Heart left ventricle (tissue), 13 donors: ENCODE data around the gene ANKS3.

ENCODE experiments used
- CTCF ChIP-seq, 12 donors: fragments of 200-600 bp; sonication (generic) in 4 of 12; IDR thresholded peaks; one replicate each; pipeline versions ENCODE4 v1.5.0 to v1.8.0; 2018 to 2022; ENCODE audit warnings: antibody characterized with exemption in 12 of 12, mild to moderate bottlenecking in 5 of 12
- POLR2A ChIP-seq, 2 donors: fragments of 450-650 bp; IDR thresholded peaks; one replicate each; pipeline ENCODE4 v1.6.1; 2017; ENCODE audit warnings: antibody characterized with exemption in 2 of 2, mild to moderate bottlenecking in 2 of 2, moderate library complexity in 2 of 2
- donor health status: ischemic (EF 13 %, LVEDD 7.1; RV severe dilation, severe dysfunction).
- donor health status: DM: no; HTN: yes; CAD: no.
- donor health status: DM: no; HTN: no; CAD: no.
- donor health status: ischemic (EF 25% LVEDD 6.9; RV normal size, moderate dysfunction).
- donor health status: ischemic (EF 25% LVEDD 5.7; RV mildly dilated, moderate dysfunction).
- donor health status: ischemic (EF 35%, LVEDD 5.7; RV mildly dilated, moderate dysfunction).
- donor health status: nonischemic (EF 11% LVEDD 7.7; RV severe dilation, severe dysfunction).
- donor health status: DM: yes; HTN: yes; CAD: no.
- donor health status: PGD.
- donor health status: ischemic (EF 29% LVEDD 5.4; RV normal size, mild dysfunction).
- donor health status: nonischemic (EF 23%, LVEDD 6.1; RV moderate dilation, normal function).

DNA sequence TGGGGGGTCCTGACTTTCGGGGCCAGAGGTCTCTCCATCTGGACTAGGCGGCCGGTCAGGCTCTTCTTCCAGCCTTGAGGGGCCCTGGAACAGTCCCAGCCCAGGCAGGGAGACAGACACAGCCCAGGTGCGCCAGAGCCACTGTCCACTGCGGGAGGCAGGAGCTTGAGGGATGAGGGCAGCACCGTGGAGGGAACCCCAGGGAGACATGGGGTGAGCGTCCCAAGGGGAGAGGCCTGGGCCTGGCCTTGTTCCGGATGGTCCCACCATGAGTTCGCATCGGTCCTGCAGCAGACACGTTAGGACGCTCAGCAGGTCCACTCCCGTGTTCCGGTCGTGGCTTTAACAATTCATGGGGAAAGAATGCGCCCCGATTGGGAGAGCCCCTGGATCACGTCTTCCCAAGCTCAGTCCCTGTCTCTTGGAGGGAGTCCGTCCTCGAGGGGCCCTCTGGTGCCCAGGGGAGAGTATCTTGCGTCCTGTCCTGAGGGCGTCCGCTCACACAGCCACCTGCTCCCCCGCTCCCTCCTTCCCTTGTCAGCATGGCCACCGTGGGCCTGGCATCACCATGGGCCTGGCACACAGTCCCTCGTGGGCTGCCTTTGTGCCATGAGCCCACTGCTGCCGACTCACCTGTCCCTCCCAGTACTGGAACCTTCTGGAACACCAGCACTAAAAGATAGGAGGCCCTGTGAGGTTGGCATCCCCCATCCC lies 47.4 kb downstream of the ANKS3 start:
- no peak for TF ChIP-seq CTCF (IDR thresholded peaks at IDR 0.05)
- no peak for TF ChIP-seq POLR2A (IDR thresholded peaks at IDR 0.05)
